ENCODE data around the gene GMPPB. TPM values are rescaled to one million over a fixed set of nuclear protein-coding genes. Genes with fewer than 3 reads are reported as not detected.

The GMPPB gene
- total and polyA plus RNA-seq, 9 of the 15 experiments (the other 6 are each of a cell fraction or from before 2014, with no cell fraction given): 0.53 to 17.4 (median 8.1) TPM

- ATAC-seq: no peak; the same call in 2 of the 3 replicates
- TF ChIP-seq KLF16 (IDR thresholded peaks at IDR 0.05): no peak
- TF ChIP-seq BCLAF1 (IDR thresholded peaks at IDR 0.05; ENCODE audit: borderline replicate concordance in 1 of 2, control insufficient read depth in 1 of 2, low read depth in 2 of 2, low read length in 1 of 2): no peak
- TF ChIP-seq PRMT5 (CRISPR knock-in tag; IDR thresholded peaks at IDR 0.05): no peak
- no peak for TF ChIP-seq ARID1B (IDR thresholded peaks at IDR 0.05)
- no peak for TF ChIP-seq ETS2 (tag; IDR thresholded peaks at IDR 0.05; ENCODE audit: borderline replicate concordance, poor library complexity, severe bottlenecking)
- no peak for TF ChIP-seq CHD7 (IDR thresholded peaks at IDR 0.05; ENCODE audit: low read depth, low read length)
These were observed 11.0 kb downstream of the GMPPB start for GRCh38 chr3:49712631-49713317.

More at GRCh38 chr3:49712631-49713317, 11.0 kb downstream of the GMPPB start:
- Histone ChIP-seq H3K79me2 (ENCODE audit: control insufficient read depth, insufficient read depth, low read length) (no peaks in the 10 kb centered on the region), H3K27me3 (ENCODE audit: control insufficient read depth in 2 of 2, insufficient read depth in 2 of 2, low read length in 2 of 2) (no peaks in the 10 kb centered on the region), H3K36me3 (ENCODE audit: control insufficient read depth, insufficient read depth, low read length) (peaks cover 25% of the 10 kb centered on the region; the same call in 2 of the 3 replicates), H4K20me1 (replicated peaks; ENCODE audit: control insufficient read depth, insufficient read depth, low read length) (no peaks in the 10 kb centered on the region), H2AFZ (ENCODE audit: low read depth, low read length) (no peak overlapping the region), H3K4me1 (replicated peaks in 1 of 2; ENCODE audit: control insufficient read depth in 2 of 2, insufficient read depth in 2 of 2, low read length in 2 of 2) (no peaks in the 10 kb centered on the region; a peak in 1 of 5 replicates), H3K4me3 (no peak overlapping the region), H3K27ac (ENCODE audit: extremely low read depth, low read depth, low read length) (no peak overlapping the region), H3K9ac (ENCODE audit: insufficient read depth in 1 of 2, low read depth in 2 of 2, low read length in 2 of 2) (0 out of 4 replicates have a peak overlapping the region, but pooled peaks of 1 of the 2 experiments have one; percentile 40), H3K9me3 (replicated peaks; ENCODE audit: control insufficient read depth, insufficient read depth, low read depth, low read length) (no peaks in the 10 kb centered on the region), H3K4me2 (ENCODE audit: insufficient read depth, low read length) (no peak overlapping the region), H3K9me1 (ENCODE audit: control insufficient read depth, insufficient read depth, low read length) (no peaks in the 10 kb centered on the region)
- POLR2A ChIA-PET: interaction anchor here (0.7 to 1.3 kb wide), 3 partner anchors 10 to 41 kb away, joined by 3 to 5 read pairs (median 4); partner anchors contain the start of gene GMPPB
- in situ Hi-C loops (cut with MboI): no loop called here
- 77% methylated on average over 6 of the region's 7 CpGs for WGBS (ENCODE audit: insufficient coverage, low coverage, missing lambda C conversion rate)
- CTCF ChIA-PET (ENCODE audit: low intra/inter-chr PET ratio): interaction anchor here (0.6 kb wide), 1 partner anchor 465 kb away, joined by 4 read pairs; no protein-coding TSS in a partner anchor
- intact Hi-C loops (cut with micrococcal nuclease): no loop called here
- no peak for FAIRE-seq
- no peak for DNase-seq (ENCODE audit: extremely low read depth in 1 of 4, low spot score in 3 of 4)
- BruUV-seq (replicated peaks): no TSS peak

All from K562 (cell line).